GM12874 (cell line): ENCODE measurements around the gene CCDC85B.

Experiments
- TF ChIP-seq, protein P1 (sequence below): IDR thresholded peaks from 2 replicates; pipeline ENCODE4 v1.5.1; 2011; ENCODE audit warnings: low read depth, mild to moderate bottlenecking, control low read depth, low read length, moderate library complexity; ENCODE audit not compliant: insufficient read depth

The CCDC85B gene

DNA sequence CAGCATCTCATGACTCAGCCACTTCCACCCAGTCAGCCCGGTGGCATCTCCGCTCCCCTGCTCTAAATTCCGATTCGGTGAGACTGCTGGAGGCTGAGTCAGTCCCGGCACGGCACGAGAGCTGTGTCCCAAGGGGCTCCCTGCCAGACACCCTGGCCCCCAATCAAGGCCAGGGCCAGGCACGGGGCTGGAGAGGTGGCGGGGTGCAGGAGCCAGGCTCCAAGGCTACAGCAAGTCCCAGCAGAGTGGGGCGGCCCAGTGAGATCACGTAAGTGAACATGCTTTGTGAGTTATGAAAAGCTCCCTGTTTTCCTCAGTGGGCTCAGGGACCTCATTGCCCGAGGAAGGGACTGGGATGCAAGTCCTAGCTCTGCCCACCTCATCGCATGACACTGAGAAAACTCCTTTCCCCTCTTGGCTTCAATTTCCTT is 25.4 kb downstream of the CCDC85B start:
- TF ChIP-seq, protein P1, sequence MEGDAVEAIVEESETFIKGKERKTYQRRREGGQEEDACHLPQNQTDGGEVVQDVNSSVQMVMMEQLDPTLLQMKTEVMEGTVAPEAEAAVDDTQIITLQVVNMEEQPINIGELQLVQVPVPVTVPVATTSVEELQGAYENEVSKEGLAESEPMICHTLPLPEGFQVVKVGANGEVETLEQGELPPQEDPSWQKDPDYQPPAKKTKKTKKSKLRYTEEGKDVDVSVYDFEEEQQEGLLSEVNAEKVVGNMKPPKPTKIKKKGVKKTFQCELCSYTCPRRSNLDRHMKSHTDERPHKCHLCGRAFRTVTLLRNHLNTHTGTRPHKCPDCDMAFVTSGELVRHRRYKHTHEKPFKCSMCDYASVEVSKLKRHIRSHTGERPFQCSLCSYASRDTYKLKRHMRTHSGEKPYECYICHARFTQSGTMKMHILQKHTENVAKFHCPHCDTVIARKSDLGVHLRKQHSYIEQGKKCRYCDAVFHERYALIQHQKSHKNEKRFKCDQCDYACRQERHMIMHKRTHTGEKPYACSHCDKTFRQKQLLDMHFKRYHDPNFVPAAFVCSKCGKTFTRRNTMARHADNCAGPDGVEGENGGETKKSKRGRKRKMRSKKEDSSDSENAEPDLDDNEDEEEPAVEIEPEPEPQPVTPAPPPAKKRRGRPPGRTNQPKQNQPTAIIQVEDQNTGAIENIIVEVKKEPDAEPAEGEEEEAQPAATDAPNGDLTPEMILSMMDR = no peak

DNA sequence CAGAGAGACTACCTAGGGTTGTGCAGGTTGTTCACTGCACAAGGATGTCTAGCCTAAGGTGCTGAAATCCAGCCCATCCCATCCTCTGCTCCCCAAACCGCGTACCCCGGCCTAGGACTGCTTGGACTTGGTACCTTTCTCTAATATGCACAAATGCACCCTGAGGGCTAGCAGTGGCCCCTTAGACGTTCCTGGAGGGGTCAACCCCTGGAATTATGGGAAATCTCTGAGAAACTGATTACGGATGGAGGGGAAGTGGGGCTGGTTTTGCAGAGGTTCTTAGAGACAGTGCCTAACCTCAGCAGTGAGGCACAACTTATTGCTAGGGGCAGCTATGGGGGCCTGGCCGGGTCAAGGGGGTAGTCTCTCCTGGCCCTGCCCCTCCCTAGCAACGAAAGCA is 25.9 kb downstream of the CCDC85B start:
- TF ChIP-seq, protein P1 = no peak

DNA sequence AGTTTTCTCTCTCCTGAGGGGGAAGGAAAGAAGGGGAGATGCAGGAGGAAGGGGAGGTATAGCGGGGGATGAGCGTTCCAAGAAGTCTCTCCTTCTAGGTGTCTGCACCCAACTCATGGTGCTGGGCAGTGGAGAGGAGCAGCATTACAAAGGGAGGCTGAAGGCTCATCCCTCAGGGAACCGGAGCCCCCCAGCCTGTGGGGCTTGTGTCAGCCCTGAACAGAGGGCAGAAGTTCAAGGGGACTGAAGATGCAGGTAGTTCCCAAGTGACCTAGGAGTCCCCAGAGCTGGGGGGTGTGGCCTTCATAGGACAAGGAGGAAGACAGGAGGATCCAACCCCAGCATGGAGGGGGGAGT is 26.6 kb downstream of the CCDC85B start:
- TF ChIP-seq, protein P1 = no peak

DNA sequence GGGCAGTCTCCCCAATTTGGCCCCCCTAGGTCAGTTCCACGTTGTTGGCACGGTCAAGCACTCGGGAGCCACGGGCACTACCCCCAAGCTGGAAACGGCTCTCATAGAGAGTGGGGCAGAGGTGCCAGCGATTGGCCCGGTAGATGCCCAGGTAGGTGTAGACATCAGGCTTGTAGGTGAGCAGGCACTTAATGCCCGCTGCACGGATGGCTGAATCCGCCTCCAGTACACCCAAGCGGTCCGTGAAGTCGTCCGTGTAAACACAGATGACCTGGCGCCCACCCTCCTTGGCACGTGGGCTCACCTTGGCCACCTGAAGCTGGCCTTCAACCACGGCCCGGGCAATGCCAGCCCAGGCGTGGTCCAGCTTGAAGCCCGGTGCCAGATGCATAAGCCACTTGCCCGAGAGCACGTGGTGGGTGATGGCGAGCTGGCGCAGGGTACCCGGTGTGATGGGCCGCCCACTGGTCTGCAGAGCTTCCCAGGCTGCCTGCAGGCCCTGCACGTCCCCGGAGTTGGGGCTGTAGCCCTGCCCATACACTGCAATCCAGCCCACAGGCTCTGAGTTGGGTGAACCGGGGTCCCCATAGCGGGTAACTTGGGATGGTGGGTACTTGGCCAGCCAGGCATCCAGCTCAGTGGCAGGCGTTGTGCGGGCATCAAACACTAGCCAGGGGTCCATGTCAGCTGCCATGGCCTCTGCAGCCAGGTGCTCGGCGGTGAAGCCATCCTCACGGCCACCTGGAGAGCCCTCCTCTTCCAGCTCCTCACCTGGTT is 27.1 kb downstream of the CCDC85B start:
- TF ChIP-seq, protein P1 = no peak

DNA sequence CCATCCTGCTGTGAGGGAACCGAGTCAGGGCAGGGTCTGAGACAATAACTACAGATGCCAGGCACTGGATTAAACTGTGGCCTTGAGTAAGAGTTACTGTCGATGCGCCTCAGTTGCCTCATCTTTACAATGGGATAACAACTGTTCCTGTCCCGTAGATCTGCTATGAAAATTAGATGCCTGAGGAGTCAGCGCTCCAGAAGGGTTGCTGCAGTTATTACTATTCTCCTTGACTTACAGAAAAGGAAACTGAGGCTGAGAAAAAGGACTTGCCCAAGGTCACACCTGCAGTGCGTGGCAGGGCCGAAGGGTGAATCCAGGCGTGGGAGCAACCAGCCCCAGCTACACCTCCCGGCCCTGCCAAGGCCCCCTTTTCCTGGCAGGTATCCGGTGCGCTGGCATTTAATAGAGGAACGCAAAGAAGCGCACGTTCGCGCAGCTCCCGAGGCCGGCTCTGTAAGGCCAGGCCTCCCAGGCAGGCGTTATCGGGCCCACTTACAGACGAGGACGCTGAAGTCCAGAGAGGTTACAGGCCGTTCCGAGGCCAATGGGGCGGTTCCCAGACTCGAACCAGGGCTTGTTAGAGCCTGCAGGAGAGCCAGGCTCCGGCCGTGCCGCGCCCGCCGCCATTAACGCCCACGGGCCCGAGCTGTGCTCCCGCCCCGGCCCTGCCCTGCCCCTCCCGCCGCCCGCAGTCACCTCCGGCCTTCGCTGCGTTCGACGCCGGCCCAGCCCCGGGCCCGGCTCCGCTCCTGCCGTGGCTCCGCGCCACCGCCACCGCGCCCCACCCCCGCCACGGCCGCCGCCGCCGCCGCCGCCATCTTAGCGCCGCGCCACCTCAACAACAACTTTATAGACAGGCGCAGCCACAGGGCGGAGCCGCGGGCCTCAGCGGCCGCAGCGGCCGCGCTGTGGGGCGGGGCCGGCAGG is 28.0 kb downstream of the CCDC85B start, which contains the start of gene C11orf68:
Gene C11orf68 (minus strand): TSS at position 852 of the 930 bp plus-strand sequence. CDS start 31 bp downstream, at position 821.
- TF ChIP-seq, protein P1 = no peak

DNA sequence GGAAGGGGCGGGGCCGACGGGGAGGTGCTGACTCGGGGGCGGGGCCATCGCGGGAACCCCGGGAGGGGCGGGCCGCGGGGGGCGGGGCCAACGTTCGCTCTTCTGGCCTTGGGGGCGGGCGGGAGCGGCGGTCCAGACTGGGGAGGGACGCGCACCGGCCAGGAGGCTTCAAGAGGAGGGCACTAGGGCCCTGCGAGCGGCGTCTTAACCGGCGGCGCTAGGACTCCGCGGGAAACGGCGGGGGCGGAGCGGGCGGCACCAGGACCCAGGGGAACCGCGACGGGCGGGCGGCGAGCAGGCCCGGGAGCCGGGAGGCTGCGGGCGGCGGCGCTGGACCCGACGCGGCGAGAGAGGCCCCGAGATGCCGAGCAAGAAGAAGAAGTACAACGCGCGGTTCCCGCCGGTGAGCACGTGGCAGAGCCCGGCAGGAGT is 28.7 kb downstream of the CCDC85B start, which contains the start of gene DRAP1:
Gene DRAP1 (plus strand): TSS at position 286 of the 432 bp plus-strand sequence. CDS start 76 bp downstream, at position 362.
- TF ChIP-seq, protein P1 = no peak
